Measurements from ENCODE around the gene AAR2.

Gene AAR2

DNA sequence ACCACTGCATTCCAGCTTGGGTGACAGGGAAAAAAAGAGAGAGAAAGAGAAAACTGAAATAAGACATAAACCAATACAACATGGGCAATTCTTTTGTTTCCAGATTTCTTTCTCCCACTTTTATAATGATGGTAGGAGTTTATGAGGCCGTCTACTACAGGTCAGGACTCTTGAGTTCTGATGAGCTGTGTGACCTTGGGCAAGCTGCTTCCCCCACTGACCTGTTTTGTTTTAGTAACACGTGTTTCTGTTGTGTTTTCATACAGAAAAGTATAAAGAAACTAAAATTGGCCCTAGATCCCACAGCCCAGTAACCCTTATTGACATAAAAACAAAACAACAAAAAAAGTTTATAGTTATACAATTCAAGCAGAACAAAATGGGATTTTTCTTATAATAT is 22.9 kb upstream of the AAR2 start:
- Histone ChIP-seq H3K27ac (no peak overlapping the region), H3K4me1 (no peaks in the 10 kb centered on the region), H3K4me3 (no peak overlapping the region), H3K9me3 (no peaks in the 10 kb centered on the region), H3K36me3 (peaks cover 0 to 91% (median 38%) of the 10 kb centered on the region in 3 donors), H3K27me3 (no peaks in the 10 kb centered on the region)
- no peak for DNase-seq
- intact Hi-C loops (cut with DNase I; ENCODE audit: low total_unique reads), result no loop called here
- TF ChIP-seq, protein P1, sequence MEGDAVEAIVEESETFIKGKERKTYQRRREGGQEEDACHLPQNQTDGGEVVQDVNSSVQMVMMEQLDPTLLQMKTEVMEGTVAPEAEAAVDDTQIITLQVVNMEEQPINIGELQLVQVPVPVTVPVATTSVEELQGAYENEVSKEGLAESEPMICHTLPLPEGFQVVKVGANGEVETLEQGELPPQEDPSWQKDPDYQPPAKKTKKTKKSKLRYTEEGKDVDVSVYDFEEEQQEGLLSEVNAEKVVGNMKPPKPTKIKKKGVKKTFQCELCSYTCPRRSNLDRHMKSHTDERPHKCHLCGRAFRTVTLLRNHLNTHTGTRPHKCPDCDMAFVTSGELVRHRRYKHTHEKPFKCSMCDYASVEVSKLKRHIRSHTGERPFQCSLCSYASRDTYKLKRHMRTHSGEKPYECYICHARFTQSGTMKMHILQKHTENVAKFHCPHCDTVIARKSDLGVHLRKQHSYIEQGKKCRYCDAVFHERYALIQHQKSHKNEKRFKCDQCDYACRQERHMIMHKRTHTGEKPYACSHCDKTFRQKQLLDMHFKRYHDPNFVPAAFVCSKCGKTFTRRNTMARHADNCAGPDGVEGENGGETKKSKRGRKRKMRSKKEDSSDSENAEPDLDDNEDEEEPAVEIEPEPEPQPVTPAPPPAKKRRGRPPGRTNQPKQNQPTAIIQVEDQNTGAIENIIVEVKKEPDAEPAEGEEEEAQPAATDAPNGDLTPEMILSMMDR (IDR thresholded peaks at IDR 0.05), result no peak

DNA sequence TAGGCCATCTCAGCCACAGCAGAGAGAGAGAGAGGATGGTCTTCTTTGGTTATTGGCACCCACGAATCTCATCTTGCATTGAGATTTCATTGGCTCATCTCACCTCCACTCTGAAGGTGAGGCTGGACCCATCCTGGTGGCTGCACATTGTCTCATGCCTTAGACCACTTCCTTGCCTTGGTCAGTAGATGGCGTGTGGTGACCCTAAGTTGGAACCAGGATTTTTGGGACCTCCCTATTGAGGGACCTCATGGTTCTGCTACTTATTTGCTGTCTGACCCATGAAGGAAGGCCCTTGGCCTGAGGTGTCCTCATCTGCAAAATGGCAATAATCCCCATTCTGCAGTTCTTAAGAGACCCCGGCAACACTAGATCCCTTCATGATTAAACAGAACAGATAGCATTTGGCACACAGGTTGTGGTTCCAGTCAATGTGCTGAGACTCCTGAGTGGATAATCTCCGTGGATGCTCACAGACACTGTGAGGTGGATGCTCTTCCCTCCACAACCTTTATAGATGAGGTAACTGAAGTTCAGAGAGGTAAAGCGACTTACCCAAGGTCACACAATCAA is 21.5 kb upstream of the AAR2 start:
- no peak for DNase-seq
- H3K27me3 ChIP-seq, result no peaks in the 10 kb centered on the region
- H3K27ac ChIP-seq, result no peak overlapping the region
- intact Hi-C loops (cut with DNase I; ENCODE audit: low total_unique reads), result no loop called here
- H3K9me3 ChIP-seq, result no peaks in the 10 kb centered on the region
- no peaks in the 10 kb centered on the region for H3K4me1 ChIP-seq
- H3K4me3 ChIP-seq, result no peak overlapping the region
- peaks cover 0 to 91% (median 36%) of the 10 kb centered on the region in 3 donors for H3K36me3 ChIP-seq
- TF ChIP-seq, protein P1 (IDR thresholded peaks at IDR 0.05), result no peak

DNA sequence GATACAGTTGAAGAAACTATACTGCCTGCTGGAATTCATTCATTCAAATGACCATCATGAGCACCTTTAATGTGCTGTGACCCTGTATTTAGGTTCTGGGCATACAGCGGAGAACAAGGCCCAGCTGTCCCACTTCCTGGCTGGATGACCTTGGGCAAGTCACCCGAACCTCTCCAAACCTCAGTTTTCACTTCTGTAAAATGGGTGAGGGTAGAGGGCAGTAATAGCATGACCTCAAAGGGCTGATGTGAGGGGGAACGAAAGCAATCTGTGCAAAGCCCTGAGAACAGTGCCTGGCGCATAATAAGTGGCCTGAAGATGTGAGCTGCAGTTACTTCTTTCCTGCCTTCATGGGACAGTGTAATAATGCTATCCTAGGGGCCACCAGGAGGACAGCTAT is 20.5 kb upstream of the AAR2 start:
- Histone ChIP-seq H3K36me3 (peaks cover 0 to 94% (median 34%) of the 10 kb centered on the region in 3 donors), H3K4me1 (no peaks in the 10 kb centered on the region), H3K27me3 (no peaks in the 10 kb centered on the region), H3K4me3 (no peak overlapping the region), H3K9me3 (no peaks in the 10 kb centered on the region), H3K27ac (no peak overlapping the region)
- TF ChIP-seq, protein P1 (IDR thresholded peaks at IDR 0.05), result no peak
- intact Hi-C loops (cut with DNase I; ENCODE audit: low total_unique reads), result no loop called here
- no peak for DNase-seq

DNA sequence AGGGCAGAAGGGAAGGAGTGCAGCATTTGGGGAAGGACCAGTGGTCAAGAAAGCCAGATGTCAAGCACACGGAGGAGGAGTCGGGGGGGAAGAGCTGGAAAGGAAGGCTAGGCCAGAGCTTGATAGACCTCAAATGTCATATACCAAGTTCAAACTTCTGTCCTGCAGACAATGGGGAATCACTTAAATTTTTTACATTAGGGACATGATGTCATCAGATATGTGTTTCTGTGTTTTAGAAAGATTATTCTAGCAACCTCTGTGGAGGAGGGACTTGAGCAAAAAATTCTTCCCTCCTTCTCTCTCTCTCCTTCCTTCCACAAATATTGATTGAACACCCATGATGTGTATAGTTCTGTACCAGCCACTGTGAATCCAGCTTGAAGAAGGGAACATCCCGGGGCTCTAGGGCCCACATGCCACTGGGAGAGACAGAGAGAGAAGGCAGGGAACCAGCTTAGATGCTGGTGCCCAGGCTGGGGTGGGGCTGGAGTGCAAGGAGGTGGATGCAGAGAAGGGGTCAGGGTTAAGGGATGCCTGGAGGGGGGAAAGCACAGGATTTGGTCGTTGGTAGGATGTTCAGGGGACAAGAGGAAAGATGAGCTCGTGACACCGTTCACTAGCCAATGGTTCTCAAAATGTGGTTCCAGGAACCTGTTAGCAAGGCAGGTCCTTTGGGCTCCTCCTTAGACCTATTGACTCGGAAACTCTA is 19.8 kb upstream of the AAR2 start:
- Histone ChIP-seq H3K27ac (no peak overlapping the region), H3K4me3 (no peak overlapping the region), H3K36me3 (peaks cover 0 to 94% (median 34%) of the 10 kb centered on the region in 3 donors), H3K27me3 (no peaks in the 10 kb centered on the region), H3K9me3 (no peaks in the 10 kb centered on the region), H3K4me1 (no peaks in the 10 kb centered on the region)
- intact Hi-C loops (cut with DNase I; ENCODE audit: low total_unique reads), result no loop called here
- DNase-seq, result no peak
- TF ChIP-seq, protein P1 (IDR thresholded peaks at IDR 0.05), result no peak

DNA sequence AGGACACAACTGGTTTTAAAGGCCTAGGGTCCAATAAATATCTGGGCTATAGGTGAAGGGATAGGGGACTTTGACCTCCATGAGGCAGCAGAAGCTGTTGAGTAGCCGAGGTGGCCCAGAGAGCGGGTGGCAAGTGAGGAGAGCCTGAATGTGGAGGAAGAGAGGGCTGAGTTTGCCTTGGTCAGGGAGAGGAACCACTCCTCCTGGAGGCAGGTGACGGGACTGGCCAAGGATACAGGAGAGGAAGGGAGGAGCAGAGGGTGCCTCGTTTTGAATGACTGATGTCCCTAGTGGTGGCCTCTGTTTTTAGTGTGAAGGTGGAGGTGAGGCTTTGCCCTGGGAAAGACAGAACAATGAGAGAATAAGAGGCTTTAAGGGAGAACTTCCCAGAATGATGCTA is 19.1 kb upstream of the AAR2 start:
- Histone ChIP-seq H3K4me3 (no peak overlapping the region), H3K27me3 (no peaks in the 10 kb centered on the region), H3K27ac (no peak overlapping the region), H3K9me3 (no peaks in the 10 kb centered on the region), H3K4me1 (no peaks in the 10 kb centered on the region), H3K36me3 (peaks cover 4 to 94% (median 33%) of the 10 kb centered on the region in 3 donors)
- TF ChIP-seq, protein P1 (IDR thresholded peaks at IDR 0.05), result no peak
- intact Hi-C loops (cut with DNase I; ENCODE audit: low total_unique reads), result no loop called here
- DNase-seq, result no peak
